Loucy (cell line): ENCODE measurements around the gene FAM24B.

Experiments
- H2AFZ ChIP-seq: fragments of 200-600 bp; sonication (generic); 2 replicates; pipeline ENCODE4 v1.6.0; 2016; ENCODE audit warnings: antibody characterized with exemption, mild to moderate bottlenecking, low read length, moderate library complexity
- H3F3A ChIP-seq: fragments of 200-600 bp; 2 replicates; pipeline ENCODE4 v1.6.0; 2016; ENCODE audit warnings: antibody characterized with exemption, low read depth, mild to moderate bottlenecking
- H3K27me3 ChIP-seq: fragments of 200-600 bp; sonication (generic); 2 replicates; pipeline ENCODE4 v1.6.1; 2014; ENCODE audit warnings: low read length, mild to moderate bottlenecking; ENCODE audit not compliant: insufficient read depth, poor library complexity, severe bottlenecking
- H3K36me3 ChIP-seq: fragments of 200-600 bp; sonication (generic); 2 replicates; pipeline ENCODE4 v1.6.1; 2016; ENCODE audit warnings: low read length; ENCODE audit not compliant: insufficient read depth
- H3K4me1 ChIP-seq: fragments of 200-600 bp; sonication (generic); 2 replicates; pipeline ENCODE4 v1.5.1; 2014; ENCODE audit warnings: low read length, mild to moderate bottlenecking; ENCODE audit not compliant: insufficient read depth, poor library complexity, severe bottlenecking
- H3K4me2 ChIP-seq: fragments of 200-600 bp; sonication (generic); 2 replicates; pipeline ENCODE4 v1.6.0; 2014; ENCODE audit warnings: antibody characterized with exemption, low read length, low read depth, mild to moderate bottlenecking; ENCODE audit not compliant: poor library complexity, severe bottlenecking
- H3K4me3 ChIP-seq: fragments of 200-600 bp; sonication (generic); 2 replicates; pipeline ENCODE4 v1.5.1; 2014; ENCODE audit warnings: low read length, mild to moderate bottlenecking, mixed read lengths; ENCODE audit not compliant: poor library complexity, severe bottlenecking
- H3K79me2 ChIP-seq: fragments of 200-600 bp; sonication (generic); 2 replicates; pipeline ENCODE4 v1.6.1; 2014; ENCODE audit warnings: low read length; ENCODE audit not compliant: insufficient read depth
- H3K9ac ChIP-seq: fragments of 200-600 bp; sonication (generic); 2 replicates; pipeline ENCODE4 v1.6.0; 2014; ENCODE audit warnings: mild to moderate bottlenecking, low read depth, low read length, moderate library complexity; ENCODE audit not compliant: poor library complexity, severe bottlenecking
- H3K9me2 ChIP-seq: fragments of 200-600 bp; sonication (generic); replicated peaks from 2 replicates; pipeline ENCODE4 v1.6.1; 2016; ENCODE audit warnings: low read depth, low read length, mixed read lengths
- H3K9me3 ChIP-seq: fragments of 200-600 bp; sonication (generic); 2 replicates; pipeline ENCODE4 v1.6.1; 2014; ENCODE audit warnings: mild to moderate bottlenecking, antibody characterized with exemption, low read length, low read depth; ENCODE audit not compliant: insufficient read depth
- H4K20me1 ChIP-seq: fragments of 200-600 bp; sonication (generic); 2 replicates; pipeline ENCODE4 v1.6.0; 2014; ENCODE audit warnings: antibody characterized with exemption, low read length, mild to moderate bottlenecking; ENCODE audit not compliant: insufficient read depth, poor library complexity, severe bottlenecking
- CTCF ChIP-seq: fragments of 200-600 bp; sonication (generic); conservative IDR thresholded peaks from 2 replicates; pipeline ENCODE4 v1.5.1; 2014; ENCODE audit warnings: mild to moderate bottlenecking, antibody characterized with exemption, low read length
- EZH2phosphoT487 ChIP-seq: fragments of 200-600 bp; IDR thresholded peaks from 2 replicates; pipeline ENCODE4 v1.6.1; 2018; ENCODE audit warnings: antibody characterized with exemption, mild to moderate bottlenecking, moderate library complexity, borderline replicate concordance

FAM24B gene

GRCh38 chr10:122864901-122865300, 14.5 kb downstream of the FAM24B start:
- H3K4me2 ChIP-seq: no peak overlapping the region
- peaks cover 10% of the 10 kb centered on the region; the same call in 1 of the 2 replicates for H3K36me3 ChIP-seq
- no peak for TF ChIP-seq CTCF
- TF ChIP-seq EZH2phosphoT487: no peak
- peaks cover 56% of the 10 kb centered on the region for H4K20me1 ChIP-seq
- peaks cover 11% of the 10 kb centered on the region for H3K9me3 ChIP-seq
- H3K79me2 ChIP-seq: peaks cover 75% of the 10 kb centered on the region
- H3K4me3 ChIP-seq: no peak overlapping the region
- H3K9me2 ChIP-seq: no peaks in the 10 kb centered on the region
- H3F3A ChIP-seq: no peaks in the 10 kb centered on the region
- no peak overlapping the region for H3K9ac ChIP-seq
- H3K27me3 ChIP-seq: no peaks in the 10 kb centered on the region
- H2AFZ ChIP-seq: no peak overlapping the region
- peaks cover 4% of the 10 kb centered on the region for H3K4me1 ChIP-seq

GRCh38 chr10:122864194-122864592, 15.2 kb downstream of the FAM24B start:
- peaks cover 10% of the 10 kb centered on the region; the same call in 1 of the 2 replicates for H3K36me3 ChIP-seq
- H3K4me2 ChIP-seq: no peak overlapping the region
- H3K9me2 ChIP-seq: no peaks in the 10 kb centered on the region
- peaks cover 11% of the 10 kb centered on the region for H3K9me3 ChIP-seq
- H4K20me1 ChIP-seq: peaks cover 59% of the 10 kb centered on the region
- H3K79me2 ChIP-seq: peaks cover 82% of the 10 kb centered on the region
- no peaks in the 10 kb centered on the region for H3K27me3 ChIP-seq
- no peaks in the 10 kb centered on the region for H3F3A ChIP-seq
- H3K9ac ChIP-seq: no peak overlapping the region
- TF ChIP-seq CTCF (no peak), EZH2phosphoT487 (no peak)
- H2AFZ ChIP-seq: no peak overlapping the region
- peaks cover 4% of the 10 kb centered on the region for H3K4me1 ChIP-seq
- H3K4me3 ChIP-seq: no peak overlapping the region

- Histone ChIP-seq H3K27me3 (no peaks in the 10 kb centered on the region), H3K9ac (no peak overlapping the region), H3K36me3 (peaks cover 13% of the 10 kb centered on the region; the same call in 1 of the 2 replicates), H3K4me2 (no peak overlapping the region), H3F3A (no peaks in the 10 kb centered on the region), H3K4me3 (no peak overlapping the region), H3K79me2 (peaks cover 89% of the 10 kb centered on the region), H4K20me1 (peaks cover 63% of the 10 kb centered on the region), H2AFZ (no peak overlapping the region), H3K4me1 (peaks cover 4% of the 10 kb centered on the region), H3K9me2 (no peaks in the 10 kb centered on the region), H3K9me3 (peaks cover 11% of the 10 kb centered on the region)
- no peak for TF ChIP-seq EZH2phosphoT487
- TF ChIP-seq CTCF: no peak
Measured at GRCh38 chr10:122863216-122864193, 15.9 kb downstream of the FAM24B start.
